Measurements from ENCODE around the gene KCNJ18.
"Not testable (repeated sequence)": the region's sequence is repeated elsewhere in the genome, so short reads cannot be mapped to it uniquely, and the experiment has no call there.

KCNJ18 gene

GRCh38 chr17:21691883-21692703, at the start of gene KCNJ18:
KCNJ18 (plus strand) TSS chr17:21692523; CDS start chr17:21702787, 10,264 bp downstream.
- DNase-seq, result not testable (repeated sequence)

GRCh38 chr17:21648125-21648524, 44.2 kb upstream of the KCNJ18 start:
- not testable (repeated sequence) for DNase-seq

GRCh38 chr17:21650043-21650442, 42.3 kb upstream of the KCNJ18 start:
- DNase-seq, result not testable (repeated sequence)

GRCh38 chr17:21652049-21652448, 40.3 kb upstream of the KCNJ18 start:
- DNase-seq, result not testable (repeated sequence)

- DNase-seq, result not testable (repeated sequence)
Measured at GRCh38 chr17:21653211-21653610, 39.1 kb upstream of the KCNJ18 start.

- DNase-seq, result not testable (repeated sequence)
Measured at GRCh38 chr17:21656518-21657309, 35.6 kb upstream of the KCNJ18 start.

GRCh38 chr17:21659635-21660034, 32.7 kb upstream of the KCNJ18 start:
- DNase-seq, result not testable (repeated sequence)

- not testable (repeated sequence) for DNase-seq
Measured at GRCh38 chr17:21661455-21661854, 30.9 kb upstream of the KCNJ18 start.

GRCh38 chr17:21663166-21663565, 29.2 kb upstream of the KCNJ18 start:
- not testable (repeated sequence) for DNase-seq

- DNase-seq, result not testable (repeated sequence)
Measured at GRCh38 chr17:21663614-21664474, 28.5 kb upstream of the KCNJ18 start.

GRCh38 chr17:21665171-21665570, 27.2 kb upstream of the KCNJ18 start:
- DNase-seq, result not testable (repeated sequence)

- DNase-seq, result not testable (repeated sequence)
Measured at GRCh38 chr17:21665935-21666493, 26.3 kb upstream of the KCNJ18 start.

- DNase-seq, result peak in 1 of 14 donors; percentile 29
Measured at GRCh38 chr17:21666711-21667412, 25.5 kb upstream of the KCNJ18 start.

GRCh38 chr17:21667413-21668117, 24.8 kb upstream of the KCNJ18 start:
- DNase-seq, result not testable (repeated sequence)

- DNase-seq, result not testable (repeated sequence)
Measured at GRCh38 chr17:21668118-21668488, 24.2 kb upstream of the KCNJ18 start.

GRCh38 chr17:21668746-21669508, 23.4 kb upstream of the KCNJ18 start:
- not testable (repeated sequence) for DNase-seq

GRCh38 chr17:21669616-21670360, 22.5 kb upstream of the KCNJ18 start:
- DNase-seq, result not testable (repeated sequence)

- DNase-seq, result not testable (repeated sequence)
Measured at GRCh38 chr17:21670361-21671155, 21.8 kb upstream of the KCNJ18 start.
